Stomach (tissue), 9 donors: ENCODE measurements around the gene RYR3. TPM values are rescaled to one million over a fixed set of nuclear protein-coding genes. Genes with fewer than 3 reads are reported as not detected.

Source experiments
- DNase-seq, 2 donors: peaks; one replicate each; pipeline versions ENCODE4 v3.0.0 to v3.0.0-alpha.2; 2013 to 2019
- H3K27ac ChIP-seq, 5 donors: fragments of 200-600 bp in 4 of 5; sonication (generic) in 4 of 5; one replicate each; pipeline ENCODE4 v1.5.1; 2013 to 2019; ENCODE audit warnings: mild to moderate bottlenecking in 1 of 5, moderate library complexity in 1 of 5
- H3K27me3 ChIP-seq, 3 donors: fragments of 200-600 bp; sonication (generic); one replicate each; pipeline ENCODE4 v1.5.1; 2017 to 2019; ENCODE audit warnings: mixed run types in 1 of 3
- H3K36me3 ChIP-seq, 4 donors: fragments of 200-600 bp; sonication (generic); 1 replicate in 3 of 4; 2 replicates in 1 of 4; pipeline ENCODE4 v1.5.1; 2016 to 2019
- H3K4me1 ChIP-seq, 4 donors: fragments of 200-600 bp; sonication (generic); one replicate each; pipeline ENCODE4 v1.5.1; 2016 to 2019
- H3K4me3 ChIP-seq, 4 donors: fragments of 200-600 bp; sonication (generic) in 3 of 4; one replicate each; pipeline ENCODE4 v1.5.1; 2016 to 2019; ENCODE audit warnings: mild to moderate bottlenecking in 1 of 4
- H3K9me3 ChIP-seq, 4 donors: fragments of 200-600 bp; sonication (generic); one replicate each; pipeline ENCODE4 v1.5.1; 2016 to 2019
- CTCF ChIP-seq, 7 experiments: fragments of 450-650 bp in 4 of 7; fragments of 200-600 bp in 3 of 7; sonication (generic) in 3 of 7; IDR thresholded peaks; one replicate each; pipeline ENCODE4 v1.5.1; 2016 to 2019; ENCODE audit warnings: antibody characterized with exemption in 7 of 7, control low read depth in 2 of 7, mild to moderate bottlenecking in 1 of 7
- EP300 ChIP-seq: sonication (generic); formaldehyde crosslinking; IDR thresholded peaks from one replicate; pipeline ENCODE4 v1.6.1; 2017; ENCODE audit warnings: antibody characterized with exemption
- POLR2A ChIP-seq, 4 donors: fragments of 450-650 bp; IDR thresholded peaks; one replicate each; pipeline ENCODE4 v1.6.1; 2016; ENCODE audit warnings: antibody characterized with exemption in 4 of 4, control low read depth in 2 of 4, mild to moderate bottlenecking in 1 of 4, moderate library complexity in 1 of 4
- POLR2AphosphoS5 ChIP-seq, 3 donors: sonication (generic); formaldehyde crosslinking; IDR thresholded peaks; one replicate each; pipeline ENCODE4 v1.6.1; 2016; ENCODE audit warnings: antibody characterized with exemption in 3 of 3
- WGBS, 5 donors: extraction: QIAGEN DNeasy Blood & Tissue Kit in 3 of 5; methylation state at CpG; one replicate each; pipeline versions ENCODE4 v1.1.5 to v1.1.7; 2013 to 2018; 5-methylcytosine and 5-hydroxymethylcytosine counted together
- intact Hi-C: fragments of 100-400 bp; cut with DNase I; formaldehyde crosslinking; loops from one replicate; pipeline ENCODE4 v1.15.1; 2023; ENCODE audit warnings: low total_unique reads
- polyA plus RNA-seq, 3 donors: library from polyadenylated mRNA; stranded (reverse); fragments of 200-250 nt; gene quantifications; one replicate each; pipeline ENCODE4 v1.2.3, GENCODE V29; 2013
- total RNA-seq, 5 donors: library from RNA; depleted of rRNA; stranded (reverse); fragments of >200 nt; gene quantifications; one replicate each; pipeline versions ENCODE4 v1.1.0 to v1.2.3, GENCODE V29; 2014 to 2016
- donor health status: healthy with polysubstance abuse.
- donor health status: Bipolar disorder and iron deficiency.
- donor health status: healthy.

Gene RYR3
- total and polyA plus RNA-seq, 8 donors: 0.12 to 36.2 (median 4.0) TPM

DNA sequence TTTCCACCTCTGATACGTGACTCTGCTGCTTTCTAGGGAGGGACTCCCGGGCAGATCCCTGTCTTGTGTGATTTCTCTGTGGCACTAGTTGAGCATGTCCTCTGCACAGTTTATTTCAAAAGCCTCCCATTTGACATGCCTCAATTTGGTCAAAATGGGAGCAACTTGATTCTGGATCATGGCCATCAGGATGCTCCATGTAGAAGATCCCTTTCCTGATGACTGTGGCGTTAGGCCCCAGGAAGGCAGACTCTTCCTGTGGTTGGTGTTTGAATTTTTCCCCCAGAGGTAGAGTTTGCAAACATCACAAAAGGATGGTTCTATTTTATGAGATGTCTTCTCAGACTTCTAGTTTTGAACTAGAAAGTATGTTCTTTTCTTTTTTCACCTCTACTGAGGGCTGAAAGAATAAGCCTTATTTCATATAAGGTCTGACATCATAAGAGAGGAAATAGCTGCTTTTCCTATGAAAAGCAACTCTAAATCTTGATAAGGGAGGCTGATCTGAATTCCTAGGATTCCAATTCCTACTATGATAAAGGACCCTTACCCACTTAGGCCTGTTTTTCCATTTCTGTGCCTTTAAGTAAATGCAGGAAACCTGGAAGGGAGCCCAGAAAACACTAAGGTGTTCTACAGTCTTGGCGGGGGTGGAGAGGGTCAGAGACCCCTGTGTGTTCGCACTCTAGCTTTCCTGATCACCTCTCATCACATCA, 413.7 kb downstream of the RYR3 start:
- Histone ChIP-seq H3K4me1 (no peaks in the 10 kb centered on the region), H3K27me3 (no peaks in the 10 kb centered on the region), H3K36me3 (peaks cover 0 to 3% (median 0%) of the 10 kb centered on the region in 4 donors), H3K4me3 (no peak overlapping the region), H3K27ac (no peak overlapping the region), H3K9me3 (no peaks in the 10 kb centered on the region)
- WGBS, 5 donors: 60 to 68% (median 64%) methylated on average over 5 of the region's 5 CpGs
- intact Hi-C loops: no loop called here
- DNase-seq: no peak
- TF ChIP-seq POLR2AphosphoS5 (IDR thresholded peaks at IDR 0.05): no peak
- no peak for TF ChIP-seq CTCF (IDR thresholded peaks at IDR 0.05)
- no peak for TF ChIP-seq POLR2A (IDR thresholded peaks at IDR 0.05)
- no peak for TF ChIP-seq EP300

GRCh38 chr15:33729653-33730052, 418.9 kb downstream of the RYR3 start:
- intact Hi-C loops: no loop called here
- no peaks in the 10 kb centered on the region for H3K9me3 ChIP-seq
- no peaks in the 10 kb centered on the region for H3K27me3 ChIP-seq
- H3K4me1 ChIP-seq: no peaks in the 10 kb centered on the region
- H3K36me3 ChIP-seq: peaks cover 0 to 3% (median 0%) of the 10 kb centered on the region in 4 donors
- WGBS, 5 donors: 72 to 89% (median 82%) methylated on average over 4 of the region's 4 CpGs
- DNase-seq: no peak
- H3K27ac ChIP-seq: no peak overlapping the region
- H3K4me3 ChIP-seq: no peak overlapping the region
- no peak for TF ChIP-seq CTCF (IDR thresholded peaks at IDR 0.05)
- no peak for TF ChIP-seq POLR2AphosphoS5 (IDR thresholded peaks at IDR 0.05)
- TF ChIP-seq POLR2A (IDR thresholded peaks at IDR 0.05): no peak
- no peak for TF ChIP-seq EP300

- no peak for DNase-seq
- TF ChIP-seq CTCF (IDR thresholded peaks at IDR 0.05): no peak
- Histone ChIP-seq H3K36me3 (peaks cover 0 to 3% (median 0%) of the 10 kb centered on the region in 4 donors), H3K9me3 (no peaks in the 10 kb centered on the region), H3K27me3 (no peaks in the 10 kb centered on the region), H3K4me1 (no peaks in the 10 kb centered on the region), H3K27ac (no peak overlapping the region), H3K4me3 (no peak overlapping the region)
- intact Hi-C loops: no loop called here
- 63 to 80% (median 74%) methylated on average over 4 of the region's 4 CpGs for WGBS, 5 donors
These were observed 420.0 kb downstream of the RYR3 start for GRCh38 chr15:33730815-33731214.

DNA sequence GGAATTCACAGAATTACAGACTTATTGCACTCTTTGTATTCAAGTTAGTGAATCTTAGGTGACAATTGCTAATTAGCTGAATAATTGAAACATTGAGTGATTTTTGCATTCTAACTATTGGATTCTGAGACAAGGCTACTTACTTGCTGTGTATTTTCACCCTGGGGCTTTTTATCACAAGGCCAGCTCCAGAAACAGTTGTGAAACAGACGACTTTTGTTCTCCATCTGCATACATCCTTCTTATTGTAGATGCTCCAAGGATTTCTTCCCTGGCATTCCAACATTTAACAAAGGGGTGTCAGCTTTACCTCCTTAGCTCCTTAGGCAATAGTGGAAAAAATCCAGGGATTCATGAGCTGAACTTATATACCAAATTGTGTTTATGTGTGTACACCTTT, 424.4 kb downstream of the RYR3 start:
- H3K4me1 ChIP-seq: peaks cover 0 to 8% (median 0%) of the 10 kb centered on the region in 4 donors
- DNase-seq: no peak
- H3K36me3 ChIP-seq: no peaks in the 10 kb centered on the region
- no peaks in the 10 kb centered on the region for H3K9me3 ChIP-seq
- TF ChIP-seq CTCF (IDR thresholded peaks at IDR 0.05) (no peak), POLR2AphosphoS5 (IDR thresholded peaks at IDR 0.05) (no peak), EP300 (no peak), POLR2A (IDR thresholded peaks at IDR 0.05) (no peak)
- H3K27ac ChIP-seq: no peak overlapping the region
- no peak overlapping the region for H3K4me3 ChIP-seq
- intact Hi-C loops: no loop called here
- no peaks in the 10 kb centered on the region for H3K27me3 ChIP-seq
- WGBS, 5 donors: 19 to 27% (median 24%) methylated on average over 1 of the region's 1 CpG
